ENCODE results near the gene CLEC2D.
"Not testable (repeated sequence)": the region's sequence is repeated elsewhere in the genome, so short reads cannot be mapped to it uniquely, and the experiment has no call there.

CLEC2D gene

DNA sequence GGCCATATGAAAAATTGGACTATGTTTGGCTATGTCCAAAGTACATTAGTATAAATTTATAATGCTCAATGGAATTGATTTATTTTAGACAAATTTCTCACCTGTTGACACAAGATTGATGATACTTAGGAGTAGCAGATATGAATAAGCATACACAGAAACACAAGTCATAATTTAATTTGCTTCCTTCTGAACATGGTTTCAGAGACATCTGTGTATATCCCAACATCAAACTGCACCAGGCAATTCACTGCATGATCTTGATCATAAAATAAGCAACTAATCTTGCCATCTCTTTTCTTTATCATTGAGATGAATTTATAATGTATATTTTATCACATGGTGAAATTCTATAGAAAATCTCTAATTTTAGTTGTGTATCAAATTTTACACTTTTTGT, 59.6 kb downstream of the CLEC2D start:
- no peak for DNase-seq (ENCODE audit: low read depth in 3 of 3)

DNA sequence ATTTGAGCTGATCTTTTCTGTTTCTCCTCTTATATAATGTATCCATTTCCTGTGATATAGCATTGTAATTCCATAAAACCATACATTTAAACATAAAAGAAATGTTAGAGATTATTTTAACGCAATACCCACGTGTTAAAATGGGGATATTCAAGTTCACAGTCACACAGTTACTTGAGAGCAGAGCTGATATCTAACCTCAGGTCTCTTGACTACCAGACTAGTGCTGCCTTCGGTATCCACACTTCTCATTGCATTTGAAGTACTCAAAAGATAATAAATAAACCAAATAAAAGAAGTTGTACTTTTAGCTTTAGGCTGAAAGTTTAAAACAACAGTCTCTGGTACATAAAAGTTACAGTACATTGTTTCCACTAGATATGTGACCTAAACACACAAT, 60.5 kb downstream of the CLEC2D start:
- DNase-seq (ENCODE audit: low read depth in 3 of 3), result no peak

DNA sequence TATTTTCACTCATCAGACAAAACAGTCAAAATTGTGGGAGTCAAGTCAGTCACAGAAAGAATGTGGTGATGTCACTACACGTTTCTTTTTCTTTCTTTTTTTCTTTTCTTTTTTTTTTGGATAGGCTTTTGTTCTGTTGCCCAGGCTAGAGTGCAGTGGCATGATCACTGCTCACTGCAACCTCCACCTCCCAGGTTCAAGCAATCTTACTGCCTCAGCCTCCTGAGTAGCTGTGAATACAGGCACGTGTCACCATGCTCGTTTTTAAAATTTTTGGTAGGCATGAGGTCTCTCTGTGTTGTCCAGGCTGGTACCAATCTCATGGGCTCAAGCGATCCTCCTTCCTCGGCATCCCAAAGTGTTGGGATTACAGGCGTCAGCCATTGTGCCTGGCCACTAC, 61.1 kb downstream of the CLEC2D start:
- DNase-seq (ENCODE audit: low read depth in 3 of 3), result no peak

DNA sequence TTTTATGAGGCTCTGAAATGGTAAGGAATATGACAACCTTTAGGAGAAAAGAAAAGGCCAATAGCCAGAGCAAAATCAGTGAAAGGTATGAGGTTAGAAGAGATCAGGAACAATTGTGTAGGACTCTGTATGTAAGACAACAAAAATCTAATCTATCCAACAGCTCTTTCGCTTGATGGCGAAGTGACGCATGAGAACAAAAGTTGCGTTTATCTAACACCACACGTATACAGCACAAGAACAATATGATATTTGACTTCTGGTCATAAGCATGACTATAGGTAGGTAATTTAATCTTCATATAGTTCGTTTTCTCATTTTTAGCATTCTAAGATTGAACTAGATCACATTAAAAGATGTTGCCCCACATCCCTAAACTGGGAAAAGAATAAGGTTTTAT, 61.9 kb downstream of the CLEC2D start:
- DNase-seq (ENCODE audit: low read depth in 3 of 3), result no peak

DNA sequence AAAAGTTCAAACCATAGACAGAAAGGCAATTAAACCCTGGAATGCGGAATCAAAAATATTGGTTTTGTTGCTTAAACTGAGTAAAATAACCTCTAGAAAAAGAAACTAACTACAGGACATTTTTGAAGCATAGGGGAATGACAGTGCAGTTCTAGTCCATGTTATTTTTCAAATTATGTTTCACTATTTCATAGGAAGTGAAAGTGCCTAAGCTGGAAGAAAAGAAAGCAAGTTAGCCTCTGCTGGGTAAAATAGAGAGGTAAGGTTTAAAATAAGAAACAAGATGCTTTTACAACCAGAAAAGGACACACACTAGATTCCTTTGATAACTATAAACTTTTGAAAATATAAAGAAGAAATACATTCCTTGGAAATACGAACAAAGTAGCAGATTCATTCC, 62.3 kb downstream of the CLEC2D start:
- no peak for DNase-seq (ENCODE audit: low read depth in 3 of 3)

DNA sequence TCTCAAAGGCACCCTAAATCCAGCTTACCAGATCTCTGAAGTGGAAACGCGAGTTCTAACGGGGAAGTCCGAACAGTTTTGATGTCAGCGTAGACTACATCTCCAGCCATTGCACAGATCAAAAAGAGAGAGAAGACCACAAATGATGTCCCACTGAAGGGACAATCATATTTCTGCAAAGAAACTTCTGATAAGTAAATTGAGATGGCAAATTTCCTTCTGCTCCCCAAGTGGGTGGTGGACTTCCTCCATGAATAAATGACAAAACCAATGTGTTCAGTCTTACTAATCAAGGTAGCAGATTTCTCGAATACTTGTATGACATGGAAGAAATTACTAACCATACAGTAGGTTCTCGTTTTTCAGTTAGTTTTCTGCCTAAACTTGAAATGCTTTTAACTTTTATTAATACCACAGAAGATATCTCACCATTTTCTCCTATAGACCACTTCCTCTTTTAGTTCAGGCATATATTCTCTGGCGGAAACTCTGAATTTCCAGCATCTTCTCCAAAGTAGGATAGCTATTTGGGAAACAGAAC, 63.5 kb downstream of the CLEC2D start, which contains the start of gene CLECL1:
TSS of gene CLECL1 (minus strand) at position 177 of the 541 bp plus-strand sequence.
- no peak for DNase-seq (ENCODE audit: low read depth in 3 of 3)

DNA sequence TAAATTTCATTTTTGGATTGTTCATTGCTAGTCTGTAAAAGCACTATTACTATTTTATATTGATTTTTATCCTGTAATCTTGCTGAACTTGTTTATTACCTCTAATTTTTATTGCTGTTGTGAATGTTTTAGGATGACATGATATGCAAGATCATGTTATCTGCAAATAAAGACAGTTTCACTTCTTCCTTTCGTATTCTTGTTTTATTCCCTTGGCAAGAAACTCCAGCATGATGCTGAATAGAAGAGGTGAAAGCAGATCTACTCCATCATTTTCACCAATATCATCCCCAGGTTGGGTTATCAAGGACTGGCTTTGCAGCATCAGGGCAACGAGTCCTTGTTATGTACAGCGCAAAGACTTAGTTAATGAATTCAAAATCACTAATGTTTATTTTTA, 66.1 kb downstream of the CLEC2D start:
- no peak for DNase-seq (ENCODE audit: low read depth in 3 of 3)

DNA sequence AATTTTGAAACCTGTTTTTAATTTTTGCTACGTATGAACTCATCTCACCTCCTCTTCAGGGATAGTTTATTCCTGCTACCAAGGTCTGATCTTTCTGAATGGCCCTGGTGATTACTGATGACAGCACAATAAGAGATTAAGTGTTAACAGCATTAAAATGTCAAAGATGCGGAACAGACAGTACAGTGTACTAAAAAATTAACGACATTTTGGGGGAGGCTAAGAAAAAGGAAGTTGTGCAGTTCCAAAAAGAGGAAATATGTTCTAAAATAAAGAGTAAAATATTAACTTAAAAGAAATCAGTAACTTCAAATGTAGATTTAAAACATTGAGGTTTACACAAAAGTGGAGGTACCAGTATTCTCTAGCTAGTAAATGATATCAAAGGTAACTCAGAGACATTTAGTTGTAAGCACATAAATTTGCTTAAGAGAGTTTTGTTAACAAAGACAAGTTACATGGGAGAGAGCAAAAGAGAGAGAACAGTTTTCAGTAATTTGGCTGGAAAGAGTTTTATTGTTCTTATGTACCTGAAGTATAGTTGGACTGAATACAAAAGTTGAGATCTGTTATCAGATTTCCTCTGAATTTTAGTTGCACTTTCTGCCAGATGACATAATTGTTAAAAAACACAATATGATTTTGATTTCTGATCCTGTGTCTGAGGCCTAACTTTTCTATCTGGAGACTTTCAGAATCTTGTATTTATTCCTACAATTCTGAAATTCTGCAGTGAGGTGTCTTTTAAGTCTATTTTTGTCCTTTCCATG, 67.6 kb downstream of the CLEC2D start:
- no peak for DNase-seq (ENCODE audit: low read depth in 3 of 3)

DNA sequence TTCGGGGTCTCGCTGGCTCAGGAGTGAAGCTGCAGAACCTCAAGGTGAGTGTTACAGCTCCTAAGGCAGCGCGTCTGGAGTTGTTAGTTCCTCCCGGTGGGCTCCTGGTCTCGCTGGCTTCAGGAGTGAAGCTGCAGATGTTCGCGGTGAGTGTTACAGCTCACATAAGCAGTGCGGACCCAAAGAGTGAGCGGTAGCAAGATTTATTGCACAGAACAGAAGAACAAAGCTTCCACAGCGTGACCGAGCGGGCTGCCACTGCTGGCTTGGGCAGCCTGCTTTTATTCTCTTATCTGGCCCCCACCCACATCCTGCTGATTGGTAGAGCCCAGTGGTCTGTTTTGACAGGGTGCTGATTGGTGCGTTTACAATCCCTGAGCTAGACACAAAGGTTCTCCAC, 69.4 kb downstream of the CLEC2D start:
- not testable (repeated sequence) for DNase-seq (ENCODE audit: low read depth in 3 of 3)

DNA sequence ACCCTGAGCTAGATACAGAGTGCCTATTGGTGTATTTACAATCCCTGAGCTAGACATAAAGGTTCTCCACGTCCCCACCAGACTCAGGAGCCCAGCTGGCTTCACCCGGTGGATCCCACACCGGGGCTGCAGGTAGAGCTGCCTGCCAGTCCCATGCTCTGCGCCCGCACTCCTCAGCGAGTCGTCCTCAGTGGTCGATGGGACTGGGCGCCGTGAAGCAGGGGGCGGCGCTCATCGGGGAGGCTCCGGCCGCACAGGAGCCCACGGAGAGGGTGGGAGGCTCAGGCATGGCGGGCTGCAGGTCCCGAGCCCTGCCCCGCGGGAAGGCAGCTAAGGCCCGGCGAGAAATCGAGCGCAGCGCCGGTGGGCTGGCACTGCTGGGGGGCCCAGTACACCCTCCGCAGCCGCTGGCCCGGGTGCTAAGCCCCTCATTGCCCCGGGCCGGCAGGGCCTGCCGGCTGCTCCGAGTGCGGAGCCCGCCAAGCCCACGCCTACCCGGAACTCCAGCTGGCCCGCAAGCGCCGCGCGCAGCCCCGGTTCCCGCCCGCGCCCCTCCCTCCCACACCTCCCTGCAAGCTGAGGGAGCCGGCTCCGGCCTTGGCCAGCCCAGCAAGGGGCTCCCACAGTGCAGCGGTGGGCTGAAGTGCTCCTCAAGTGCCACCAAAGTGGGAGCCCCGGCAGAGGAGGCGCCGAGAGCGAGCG, 70.0 kb downstream of the CLEC2D start:
- not testable (repeated sequence) for DNase-seq (ENCODE audit: low read depth in 3 of 3)

DNA sequence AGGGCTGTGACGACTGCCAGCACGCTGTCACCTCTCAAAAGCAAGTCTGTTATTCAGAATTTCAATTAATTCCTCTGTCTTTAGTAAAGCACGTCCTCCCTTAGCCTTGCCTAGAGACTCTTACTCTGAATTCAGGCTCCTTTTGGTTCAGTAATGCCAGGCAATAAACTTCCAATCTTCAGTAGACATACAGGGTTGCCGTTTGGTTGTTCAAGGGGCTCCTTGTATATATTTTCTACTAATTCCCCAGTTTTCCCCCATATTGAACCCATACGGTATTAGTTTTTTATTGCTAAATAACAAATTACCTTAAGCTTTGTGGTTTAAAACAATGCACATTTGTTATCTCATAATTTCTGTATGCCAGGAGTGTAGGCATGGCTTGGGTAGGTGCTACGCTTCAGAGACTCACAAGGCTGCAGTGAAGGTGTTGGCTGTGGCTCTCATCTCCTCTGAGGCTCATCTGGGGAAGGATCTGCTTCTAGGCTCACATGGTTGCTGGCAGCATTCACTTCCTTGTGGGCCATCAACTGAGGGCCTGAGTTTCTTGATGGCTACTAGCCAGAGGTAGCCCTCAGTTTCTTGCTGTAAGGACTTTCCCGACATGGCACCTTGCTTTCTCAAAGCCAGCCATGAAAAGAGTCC, 70.7 kb downstream of the CLEC2D start:
- DNase-seq (ENCODE audit: low read depth in 3 of 3), result no peak

DNA sequence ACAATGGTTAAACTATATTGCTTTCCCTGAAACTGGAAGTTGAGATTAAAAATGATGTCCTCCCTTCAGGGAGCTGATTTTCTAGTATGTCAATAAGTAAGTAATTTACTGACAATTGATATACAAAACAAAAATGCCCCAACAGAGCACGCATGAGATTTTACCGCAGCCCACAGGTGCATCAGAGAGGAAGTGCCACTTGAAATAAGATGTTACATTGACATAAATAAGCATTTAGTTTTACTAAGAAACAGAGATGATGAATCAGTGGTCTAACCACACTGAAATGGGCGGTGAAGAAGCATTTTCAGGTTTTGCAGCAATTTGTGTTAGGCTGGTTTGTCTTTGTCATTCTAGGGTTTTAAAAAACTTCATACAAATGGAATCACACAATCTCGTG, 72.2 kb downstream of the CLEC2D start:
- DNase-seq (ENCODE audit: low read depth in 3 of 3), result peak in 2 of 3 experiments; percentile 59 to 60

DNA sequence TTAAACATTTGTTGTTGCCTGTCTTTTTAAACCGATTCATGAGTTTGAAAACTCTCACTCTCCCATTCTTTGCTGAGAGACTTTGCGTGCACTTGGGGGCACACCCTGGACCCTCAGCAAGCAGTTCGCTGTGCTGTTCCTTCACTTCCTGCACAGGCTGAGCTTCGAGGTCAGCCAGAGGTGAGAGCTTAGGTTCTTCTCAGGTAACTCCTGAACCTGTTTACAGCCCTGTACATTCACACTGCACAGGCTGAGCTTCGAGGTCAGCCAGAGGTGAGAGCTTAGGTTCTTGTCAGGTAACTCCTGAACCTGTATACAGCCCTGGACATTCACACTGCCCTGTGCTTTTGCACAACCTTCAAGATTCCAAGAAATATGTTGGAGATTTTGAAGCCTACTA, 73.1 kb downstream of the CLEC2D start:
- no peak for DNase-seq (ENCODE audit: low read depth in 3 of 3)

DNA sequence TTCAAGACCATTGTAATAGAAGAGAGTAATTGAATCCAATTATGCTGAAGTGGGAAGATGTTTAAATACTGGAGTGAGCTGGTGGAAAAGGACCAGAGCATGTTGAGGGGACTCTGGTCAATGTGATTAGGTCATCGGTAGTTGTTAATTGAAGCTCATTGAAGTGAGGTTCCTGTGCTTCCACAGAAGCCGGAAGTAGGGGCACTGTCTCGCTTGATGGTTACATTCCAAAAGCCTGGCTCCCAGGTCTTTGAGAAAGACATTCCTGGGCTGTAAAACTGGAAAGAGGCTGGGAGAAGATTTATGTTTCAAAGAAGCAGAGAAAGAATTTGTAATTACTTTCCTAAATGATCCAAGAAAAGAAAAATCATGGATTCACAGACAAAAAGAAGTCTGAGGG, 75.7 kb downstream of the CLEC2D start:
- no peak for DNase-seq (ENCODE audit: low read depth in 3 of 3)

All from stimulated activated CD4-positive, alpha-beta T cell treated with anti-CD3 and anti-CD28 coated beads, TNF-alpha, amount 100 ng/mL, for 24 hours (primary cell).